Fibroblast of lung (primary cell): ENCODE results near the gene LAMB1. TPM values are rescaled to one million over a fixed set of nuclear protein-coding genes. Genes with fewer than 3 reads are reported as not detected.
A peak's percentile ranks its signal among the peaks of the same experiment; 100 is the strongest.

ENCODE experiments used
- DNase-seq, 2 donors: peaks; one replicate each; pipeline versions ENCODE4 v3.0.0 to v3.0.0-alpha.2; 2010; ENCODE audit warnings: low read depth in 2 of 2
- H2AFZ ChIP-seq: 2 replicates; pipeline ENCODE4 v1.5.1; 2012; ENCODE audit warnings: low read length, control low read depth, inconsistent platforms
- H3K27ac ChIP-seq: 2 replicates; pipeline ENCODE4 v1.5.1; 2011; ENCODE audit warnings: low read length, control low read depth; ENCODE audit not compliant: insufficient read depth
- H3K27me3 ChIP-seq: 2 replicates; pipeline ENCODE4 v1.5.1; 2011; ENCODE audit warnings: mild to moderate bottlenecking, low read length; ENCODE audit not compliant: control insufficient read depth, insufficient read depth
- H3K36me3 ChIP-seq: 2 replicates; pipeline ENCODE4 v1.5.1; 2011; ENCODE audit warnings: low read length; ENCODE audit not compliant: control insufficient read depth, insufficient read depth
- H3K4me1 ChIP-seq: 2 replicates; pipeline ENCODE4 v1.5.1; 2011; ENCODE audit warnings: low read length; ENCODE audit not compliant: control insufficient read depth, insufficient read depth; ENCODE audit errors: extremely low read depth
- H3K4me2 ChIP-seq: 2 replicates; pipeline ENCODE4 v1.5.1; 2011; ENCODE audit warnings: low read length, control low read depth; ENCODE audit not compliant: insufficient read depth; ENCODE audit errors: extremely low read depth
- H3K4me3 ChIP-seq, 4 experiments: fragments of 200-600 bp in 1 of 4; sonication (generic) in 1 of 4; replicated peaks in 1 of 4; 2 replicates each; pipeline ENCODE4 v1.5.1; 2011 to 2016; ENCODE audit warnings: low read length in 4 of 4, low read depth in 3 of 4, mild to moderate bottlenecking in 3 of 4, control low read depth in 2 of 4, inconsistent platforms in 1 of 4, mixed read lengths in 1 of 4; ENCODE audit not compliant: insufficient read depth in 1 of 4; ENCODE audit errors: control extremely low read depth in 1 of 4
- H3K79me2 ChIP-seq: 2 replicates; pipeline ENCODE4 v1.5.1; 2012; ENCODE audit warnings: mild to moderate bottlenecking, low read length, inconsistent platforms; ENCODE audit not compliant: control insufficient read depth, insufficient read depth
- H3K9ac ChIP-seq: 2 replicates; pipeline ENCODE4 v1.5.1; 2011; ENCODE audit warnings: mild to moderate bottlenecking, low read length, control low read depth; ENCODE audit not compliant: insufficient read depth
- H3K9me3 ChIP-seq: 2 replicates; pipeline ENCODE4 v1.5.1; 2012; ENCODE audit warnings: low read depth, low read length; ENCODE audit not compliant: control insufficient read depth, insufficient read depth
- H4K20me1 ChIP-seq: 2 replicates; pipeline ENCODE4 v1.5.1; 2011; ENCODE audit warnings: low read length; ENCODE audit not compliant: control insufficient read depth, insufficient read depth; ENCODE audit errors: extremely low read depth
- EZH2 ChIP-seq: IDR thresholded peaks from 2 replicates; pipeline ENCODE4 v1.5.1; 2012; ENCODE audit warnings: low read length, control low read depth, mild to moderate bottlenecking; ENCODE audit errors: missing control alignments
- polyA plus RNA-seq, 2 donors: library from polyadenylated mRNA; depleted of rRNA in 1 of 2; stranded (reverse) in 1 of 2; unstranded in 1 of 2; fragments of >200 nt; gene quantifications; 2 replicates each; pipeline ENCODE4 v1.2.1, GENCODE V29; 2011 to 2012; ENCODE audit warnings: missing spikeins in 1 of 2
- total RNA-seq: library from RNA; depleted of rRNA; stranded (reverse); fragments of >200 nt; gene quantifications from 2 replicates; pipeline ENCODE4 v1.2.1, GENCODE V29; 2014
- TF ChIP-seq, protein P1 (sequence below), 2 donors: IDR thresholded peaks in 1 of 2; conservative IDR thresholded peaks in 1 of 2; 1 replicate in 1 of 2; 2 replicates in 1 of 2; pipeline ENCODE4 v1.5.1; 2011 to 2012; ENCODE audit warnings: low read length in 2 of 2, control low read depth in 1 of 2, inconsistent platforms in 1 of 2, low read depth in 1 of 2, mild to moderate bottlenecking in 1 of 2

The LAMB1 gene
- total and polyA plus RNA-seq, 2 donors (not counting 1 experiment from before 2014, with no cell fraction given) = 428 to 516 TPM

DNA sequence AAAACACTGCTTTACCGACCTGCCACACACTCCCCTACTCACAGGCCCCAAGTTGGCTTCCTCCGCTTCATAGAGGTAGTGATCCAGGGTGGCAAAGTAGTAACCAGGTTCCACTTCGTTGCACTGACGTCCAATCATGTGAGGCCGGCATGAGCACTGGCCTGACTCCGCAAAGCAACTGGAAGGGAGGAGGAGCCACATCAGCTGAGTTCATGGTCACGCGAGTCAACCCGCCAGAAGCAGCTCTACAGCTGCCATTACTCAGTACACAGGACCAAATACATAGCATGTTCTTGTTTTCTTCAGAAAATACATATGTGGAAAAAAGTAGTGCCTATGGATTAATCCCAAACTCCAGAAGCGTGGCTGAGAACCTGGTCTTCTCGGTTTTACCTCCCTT lies 38.5 kb downstream of the LAMB1 start:
- Histone ChIP-seq H3K79me2 (peaks cover 2% of the 10 kb centered on the region), H3K36me3 (peaks cover 37% of the 10 kb centered on the region), H3K4me2 (no peak overlapping the region)

DNA sequence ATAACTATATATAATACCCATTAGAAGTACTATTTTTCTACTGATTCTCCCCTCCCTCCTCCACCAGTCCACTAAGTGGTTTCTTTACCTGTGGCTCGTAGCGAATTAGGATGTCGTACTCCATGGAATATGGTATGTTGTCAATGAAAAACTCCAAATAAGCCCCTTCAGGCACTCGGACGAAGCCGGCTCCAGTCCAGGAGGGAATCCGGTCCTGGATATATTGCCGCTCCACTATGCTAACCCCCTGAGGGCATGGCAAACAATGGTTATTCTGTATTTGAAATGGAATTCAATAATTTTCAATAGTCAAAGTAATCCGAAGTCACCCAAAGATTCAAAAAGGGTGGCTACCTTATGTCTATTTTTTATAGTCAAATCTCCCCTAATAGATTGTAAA lies 40.1 kb downstream of the LAMB1 start:
- Histone ChIP-seq H2AFZ (no peak overlapping the region), H3K27me3 (no peaks in the 10 kb centered on the region), H3K27ac (no peak overlapping the region), H3K79me2 (peaks cover 2% of the 10 kb centered on the region), H3K9ac (no peak overlapping the region), H3K4me2 (no peak overlapping the region), H3K4me3 (no peak overlapping the region), H4K20me1 (no peaks in the 10 kb centered on the region), H3K9me3 (no peaks in the 10 kb centered on the region), H3K4me1 (peaks cover 21% of the 10 kb centered on the region), H3K36me3 (peaks cover 43% of the 10 kb centered on the region)
- DNase-seq = no peak
- no peak for TF ChIP-seq EZH2
- TF ChIP-seq, protein P1, sequence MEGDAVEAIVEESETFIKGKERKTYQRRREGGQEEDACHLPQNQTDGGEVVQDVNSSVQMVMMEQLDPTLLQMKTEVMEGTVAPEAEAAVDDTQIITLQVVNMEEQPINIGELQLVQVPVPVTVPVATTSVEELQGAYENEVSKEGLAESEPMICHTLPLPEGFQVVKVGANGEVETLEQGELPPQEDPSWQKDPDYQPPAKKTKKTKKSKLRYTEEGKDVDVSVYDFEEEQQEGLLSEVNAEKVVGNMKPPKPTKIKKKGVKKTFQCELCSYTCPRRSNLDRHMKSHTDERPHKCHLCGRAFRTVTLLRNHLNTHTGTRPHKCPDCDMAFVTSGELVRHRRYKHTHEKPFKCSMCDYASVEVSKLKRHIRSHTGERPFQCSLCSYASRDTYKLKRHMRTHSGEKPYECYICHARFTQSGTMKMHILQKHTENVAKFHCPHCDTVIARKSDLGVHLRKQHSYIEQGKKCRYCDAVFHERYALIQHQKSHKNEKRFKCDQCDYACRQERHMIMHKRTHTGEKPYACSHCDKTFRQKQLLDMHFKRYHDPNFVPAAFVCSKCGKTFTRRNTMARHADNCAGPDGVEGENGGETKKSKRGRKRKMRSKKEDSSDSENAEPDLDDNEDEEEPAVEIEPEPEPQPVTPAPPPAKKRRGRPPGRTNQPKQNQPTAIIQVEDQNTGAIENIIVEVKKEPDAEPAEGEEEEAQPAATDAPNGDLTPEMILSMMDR (conservative IDR thresholded peaks at IDR 0.05 in 1 of 2, IDR thresholded peaks at IDR 0.05 in 1 of 2; ENCODE audit: low read depth in 1 of 2, low read length in 2 of 2) = no peak

More for the DNA sequence above, 38.5 kb downstream of the LAMB1 start:
- H3K4me3 ChIP-seq = no peak overlapping the region
- H4K20me1 ChIP-seq = no peaks in the 10 kb centered on the region
- H3K27me3 ChIP-seq = no peaks in the 10 kb centered on the region
- peaks cover 10% of the 10 kb centered on the region for H3K4me1 ChIP-seq
- TF ChIP-seq, protein P1 (conservative IDR thresholded peaks at IDR 0.05 in 1 of 2, IDR thresholded peaks at IDR 0.05 in 1 of 2; ENCODE audit: low read depth in 1 of 2, low read length in 2 of 2) = no peak
- no peak for TF ChIP-seq EZH2
- H3K9ac ChIP-seq = no peak overlapping the region
- no peak overlapping the region for H3K27ac ChIP-seq
- no peak overlapping the region for H2AFZ ChIP-seq
- no peaks in the 10 kb centered on the region for H3K9me3 ChIP-seq
- DNase-seq = no peak

DNA sequence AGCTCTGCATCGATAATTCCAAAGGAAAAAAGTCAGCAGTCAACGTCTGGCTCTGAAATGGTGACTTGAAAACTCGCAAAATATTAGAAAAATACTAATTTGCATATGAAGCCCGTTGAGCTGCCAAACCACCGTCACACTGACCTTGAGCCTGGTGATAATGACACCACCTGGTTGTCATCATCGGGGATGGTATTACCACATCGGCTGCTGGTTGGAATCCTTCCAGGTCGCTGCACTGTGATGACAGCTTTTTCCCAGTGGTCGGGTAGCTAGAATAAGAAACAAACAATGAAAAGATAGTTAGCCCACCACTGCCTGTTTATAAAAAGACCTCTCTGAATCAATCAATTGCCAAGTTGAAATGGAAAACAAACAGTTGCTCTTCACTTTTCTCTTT lies 41.6 kb downstream of the LAMB1 start:
- TF ChIP-seq, protein P1 (conservative IDR thresholded peaks at IDR 0.05 in 1 of 2, IDR thresholded peaks at IDR 0.05 in 1 of 2; ENCODE audit: low read depth in 1 of 2, low read length in 2 of 2) = no peak
- no peak for TF ChIP-seq EZH2
- peaks cover 49% of the 10 kb centered on the region for H3K36me3 ChIP-seq
- H4K20me1 ChIP-seq = no peaks in the 10 kb centered on the region
- no peak overlapping the region for H3K4me3 ChIP-seq
- no peak overlapping the region for H3K4me2 ChIP-seq
- H3K4me1 ChIP-seq = peaks cover 19% of the 10 kb centered on the region
- H3K27me3 ChIP-seq = no peaks in the 10 kb centered on the region
- no peaks in the 10 kb centered on the region for H3K9me3 ChIP-seq
- H3K9ac ChIP-seq = no peak overlapping the region
- peak in 1 of 2 donors; percentile 50 for DNase-seq
- H3K79me2 ChIP-seq = no peaks in the 10 kb centered on the region
- H2AFZ ChIP-seq = no peak overlapping the region
- no peak overlapping the region for H3K27ac ChIP-seq
